G401.6 (cell line): ENCODE measurements around the gene POU2F2.
"Not testable (repeated sequence)": the region's sequence is repeated elsewhere in the genome, so short reads cannot be mapped to it uniquely, and the experiment has no call there.

Source experiments
- FAIRE-seq: peaks from 2 replicates; lab custom pipeline; 2012; peaks lifted over from hg19 to GRCh38; lab: Jason Lieb, UNC

The POU2F2 gene

DNA sequence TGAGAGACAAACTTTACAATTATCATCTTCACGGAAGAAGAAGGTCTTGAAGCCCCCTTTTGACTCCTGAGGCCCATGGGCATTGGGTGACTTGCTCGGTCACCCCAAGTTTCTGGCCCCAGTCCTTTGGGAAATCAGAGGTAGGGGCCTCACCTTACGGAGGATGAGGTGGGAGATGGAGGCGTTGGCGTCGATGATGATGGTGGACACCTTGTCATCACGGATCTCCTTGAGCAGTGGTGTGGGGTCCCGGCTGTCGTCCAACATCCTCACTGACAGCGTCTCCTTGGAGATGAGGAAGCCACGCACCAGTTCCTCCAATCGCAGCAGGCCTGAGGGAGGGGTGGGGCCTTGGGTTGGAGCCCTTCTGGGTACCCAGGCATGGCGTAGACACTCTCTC lies 73.0 kb downstream of the POU2F2 start:
- FAIRE-seq: no peak

DNA sequence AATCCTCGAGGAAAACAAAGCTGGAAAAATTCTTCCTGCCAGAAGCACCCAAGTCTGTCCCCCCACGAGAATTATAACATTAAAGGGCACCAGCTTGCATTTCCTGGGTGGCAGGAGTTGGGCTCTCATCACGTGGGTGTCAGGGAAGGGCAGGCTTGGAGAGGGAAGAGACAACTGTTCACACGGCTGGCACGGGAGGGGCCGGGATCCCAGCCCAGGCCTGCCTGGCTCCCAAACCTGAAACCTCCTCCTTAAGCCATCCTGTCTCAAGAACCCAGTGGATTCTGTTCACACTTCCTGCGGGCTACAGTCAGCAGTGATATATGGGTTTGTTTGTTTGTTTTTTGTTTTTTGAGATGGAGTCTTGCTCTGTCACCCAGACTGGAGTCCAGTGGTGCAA lies 74.4 kb downstream of the POU2F2 start:
- no peak for FAIRE-seq

DNA sequence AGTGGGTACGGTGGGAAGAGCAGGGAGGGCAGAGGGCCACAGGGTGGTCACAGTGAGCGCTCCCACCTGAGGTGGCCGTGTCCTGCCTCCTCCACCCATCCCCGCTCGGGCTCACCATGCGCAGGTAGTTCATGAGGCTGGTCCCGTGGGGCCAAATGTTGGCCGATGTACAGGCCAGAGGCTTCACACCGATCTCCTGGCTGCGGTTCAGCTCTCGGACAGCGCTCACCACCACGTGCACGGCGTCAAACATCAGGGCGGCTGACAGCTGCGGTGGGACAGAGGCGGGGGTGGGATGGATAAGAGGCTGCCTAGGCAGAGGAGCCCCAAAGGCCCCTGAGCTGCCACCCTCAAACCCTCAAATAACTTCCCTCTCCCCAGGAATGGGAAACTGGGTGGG lies 78.0 kb downstream of the POU2F2 start:
- FAIRE-seq: no peak

DNA sequence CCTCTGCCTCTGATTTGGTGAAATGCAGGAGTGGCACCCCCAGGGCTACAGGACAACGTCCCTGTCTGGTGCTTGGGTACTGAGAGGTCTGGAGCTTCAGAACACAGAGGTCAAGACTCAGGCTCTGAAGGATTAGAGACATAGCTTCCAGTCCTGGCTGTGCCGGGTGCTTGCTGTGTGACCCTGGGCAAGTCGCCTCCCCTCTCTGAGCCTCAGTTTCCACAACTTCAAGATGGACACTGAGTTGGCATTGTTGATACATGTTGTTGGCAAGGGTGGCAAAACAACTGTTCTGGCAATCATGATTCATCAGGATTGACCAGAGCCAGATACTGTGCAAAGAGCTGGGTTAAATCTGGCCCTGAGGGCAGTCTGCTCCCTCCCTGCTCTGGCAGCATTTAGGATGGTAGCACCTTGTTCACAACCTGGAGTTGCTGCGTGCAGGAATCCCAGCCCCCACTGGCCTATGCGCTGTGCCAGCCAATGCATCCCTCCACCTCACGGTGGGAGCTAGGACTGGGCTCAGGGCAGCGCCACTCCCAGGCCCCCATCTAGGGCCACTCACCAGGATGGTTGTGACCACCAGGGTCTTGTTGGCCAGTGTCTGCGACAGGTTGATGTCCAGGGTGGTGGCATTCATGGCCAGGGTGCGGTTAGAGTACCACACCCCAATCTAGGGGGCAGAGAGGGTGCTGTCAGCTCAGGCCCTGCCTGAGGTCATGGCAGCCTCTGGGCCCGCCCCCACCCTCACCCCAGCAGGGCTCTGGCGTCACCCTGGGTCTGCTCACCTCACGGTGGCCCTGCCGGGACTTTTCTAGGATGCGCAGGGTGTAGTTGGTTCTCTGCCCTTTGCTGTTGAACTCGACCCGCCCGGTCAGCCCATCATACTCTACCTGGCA lies 79.0 kb downstream of the POU2F2 start:
- FAIRE-seq: no peak

DNA sequence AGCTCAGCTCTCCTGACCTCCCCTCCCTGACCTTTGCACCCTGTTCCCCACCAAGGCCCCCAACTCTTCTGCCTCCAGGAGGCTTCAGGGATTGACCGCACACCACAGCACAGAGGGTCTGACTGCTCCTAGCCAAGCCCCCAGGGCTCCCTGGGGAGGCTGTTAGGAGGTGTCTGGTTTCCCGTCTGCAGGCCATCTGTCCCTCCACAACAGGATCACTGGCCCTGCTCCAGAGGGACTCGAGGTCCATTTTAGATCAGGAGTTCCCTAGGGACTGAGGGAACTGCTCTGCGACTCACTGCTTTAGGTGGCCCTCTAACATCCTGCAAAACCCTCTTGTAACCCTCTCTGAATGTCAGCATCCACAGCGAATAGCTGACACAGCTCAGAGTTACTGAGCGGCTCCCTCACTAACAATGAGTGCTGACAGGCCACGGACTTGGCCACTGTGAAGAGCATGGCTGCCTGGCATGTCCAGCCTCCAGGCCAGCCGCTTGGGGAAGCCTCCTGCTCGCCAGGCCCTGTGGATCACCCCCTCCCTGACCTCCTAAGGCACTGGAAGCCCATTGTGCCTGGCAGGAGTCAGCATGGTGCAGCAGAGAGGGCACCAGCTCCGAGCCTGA lies 79.9 kb downstream of the POU2F2 start:
- FAIRE-seq: no peak

DNA sequence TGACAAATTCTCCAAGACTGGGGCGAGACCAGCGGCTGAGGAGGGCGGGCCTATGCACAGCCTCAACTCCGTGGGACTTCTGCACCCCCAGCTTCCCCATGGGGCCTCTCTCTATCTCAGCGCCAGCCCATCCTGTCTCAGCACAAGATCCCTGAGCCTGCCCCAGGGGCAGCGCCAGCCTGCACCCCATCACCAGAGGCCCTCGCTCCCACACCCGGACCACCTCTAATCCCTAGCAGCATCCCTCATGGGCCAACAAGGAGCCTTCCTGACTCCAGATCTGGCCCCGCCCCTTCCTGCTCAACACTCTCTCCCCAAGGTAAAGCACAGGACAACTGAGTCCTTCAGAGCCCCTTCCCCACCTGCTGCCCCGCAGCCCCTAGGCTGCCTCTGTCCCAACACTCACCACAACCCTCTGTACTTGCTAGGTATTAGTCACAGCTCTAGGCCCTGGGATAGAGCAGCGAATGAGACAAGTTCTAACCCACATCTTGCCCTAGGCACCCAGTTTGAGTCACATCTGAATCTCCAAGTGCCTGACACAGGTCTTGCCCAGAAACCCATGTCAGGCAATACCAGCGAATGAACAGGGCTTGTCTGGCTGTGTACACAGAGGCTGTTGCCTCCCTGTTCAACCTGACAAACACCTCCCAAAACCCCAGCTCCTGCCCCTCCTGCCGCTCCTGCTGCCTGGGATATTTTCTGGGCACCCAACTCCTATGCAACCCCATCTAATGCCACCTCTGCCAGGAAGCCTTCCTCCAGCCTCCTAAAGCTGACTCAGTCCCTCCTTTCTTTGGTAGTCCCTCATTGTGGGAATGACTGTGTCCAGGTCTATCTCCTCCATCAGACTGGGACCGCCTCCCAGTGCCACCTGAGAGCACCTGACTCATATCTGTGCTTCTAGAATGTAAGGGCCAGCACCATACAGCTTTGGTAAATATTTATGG lies 80.8 kb downstream of the POU2F2 start:
- no peak for FAIRE-seq

DNA sequence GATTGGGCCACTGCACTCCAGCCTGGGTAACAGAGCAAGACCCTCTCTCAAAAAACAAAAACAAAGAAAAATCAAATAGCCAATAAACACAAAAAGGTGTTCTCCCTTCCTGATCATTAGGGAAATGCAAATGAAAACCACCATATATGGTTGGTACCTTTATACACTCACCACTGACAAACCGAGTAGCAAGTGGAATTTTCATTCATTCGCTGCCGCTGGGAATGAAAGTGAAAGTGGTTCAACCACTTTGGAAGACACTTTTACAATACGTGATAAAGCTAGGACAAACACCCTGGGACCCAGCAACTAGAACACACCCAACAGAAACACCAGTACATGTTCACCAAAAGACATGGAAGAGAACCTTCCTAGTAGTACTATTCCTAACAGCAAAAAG lies 83.3 kb downstream of the POU2F2 start:
- no peak for FAIRE-seq

DNA sequence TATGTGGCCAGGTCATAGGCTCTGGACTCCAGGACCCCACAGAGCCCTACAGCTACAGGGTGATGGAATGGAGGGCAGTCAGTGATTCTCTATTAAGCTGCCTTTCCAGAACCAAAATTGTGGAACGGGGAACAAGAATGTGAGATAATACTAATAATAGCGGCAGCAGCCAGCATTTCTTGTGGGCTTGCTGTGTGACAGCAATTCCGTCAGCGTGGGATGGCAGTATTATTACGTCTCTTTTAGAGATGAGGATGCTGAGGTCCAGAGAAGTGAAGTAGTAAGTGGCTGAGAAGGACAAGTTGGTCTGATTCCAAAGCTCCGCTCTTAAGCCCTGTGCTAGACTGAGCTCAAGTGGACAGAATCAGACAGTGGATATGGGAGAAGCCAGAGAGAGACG lies 86.7 kb downstream of the POU2F2 start:
- no peak for FAIRE-seq

DNA sequence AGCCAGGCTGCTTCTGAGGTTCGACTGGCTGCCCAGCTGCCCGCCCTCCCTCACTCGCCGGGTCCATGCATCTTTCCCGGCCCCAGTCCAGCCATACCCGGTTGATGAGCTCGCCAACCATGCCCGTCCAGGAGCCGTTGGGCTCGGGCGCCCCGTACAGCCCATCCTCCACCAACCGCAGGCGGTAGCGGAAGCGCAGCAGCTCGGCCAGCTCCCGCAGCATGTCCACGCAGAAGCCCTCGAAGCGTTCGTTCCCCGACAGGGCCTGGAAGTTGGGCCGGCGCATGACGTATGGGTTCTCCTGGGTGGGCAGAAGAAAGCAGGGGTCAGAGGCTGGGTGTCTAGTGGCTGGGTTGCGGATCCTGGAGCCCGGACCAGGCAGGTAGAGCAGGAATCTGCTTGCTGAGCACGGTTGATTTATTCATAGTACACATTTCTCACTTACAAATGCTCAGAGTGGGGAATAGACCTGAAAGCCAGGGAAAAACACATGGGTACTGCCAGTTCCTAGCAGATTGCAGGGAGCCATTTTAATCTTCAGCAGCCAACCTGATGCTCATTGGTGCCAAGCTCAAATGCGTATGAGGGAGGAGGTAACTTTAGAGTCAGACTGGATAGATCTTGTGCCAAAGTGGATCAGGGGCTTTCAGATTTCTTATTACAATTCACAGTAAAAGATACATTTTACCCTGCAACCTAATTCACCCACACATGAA lies 89.6 kb downstream of the POU2F2 start:
- no peak for FAIRE-seq

DNA sequence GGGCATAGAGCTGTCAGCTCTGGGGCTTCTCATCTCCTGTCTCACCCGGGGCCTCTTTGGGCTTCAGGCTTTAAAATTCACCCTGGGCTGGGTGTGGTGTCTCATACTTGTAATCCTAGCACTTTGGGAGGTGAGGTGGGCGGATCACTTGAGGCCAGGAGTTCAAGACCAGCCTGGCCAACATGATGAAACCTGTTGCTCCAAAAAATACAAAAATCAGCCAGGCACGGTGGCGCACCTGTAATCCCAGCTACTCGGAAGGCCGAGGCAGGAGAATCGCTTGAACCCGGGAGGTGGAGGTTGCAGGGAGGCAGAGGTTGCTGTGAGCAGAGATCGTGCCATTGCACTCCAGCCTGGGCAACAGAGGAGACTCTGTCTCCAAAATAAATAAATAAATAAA lies 91.8 kb downstream of the POU2F2 start:
- FAIRE-seq: not testable (repeated sequence)

DNA sequence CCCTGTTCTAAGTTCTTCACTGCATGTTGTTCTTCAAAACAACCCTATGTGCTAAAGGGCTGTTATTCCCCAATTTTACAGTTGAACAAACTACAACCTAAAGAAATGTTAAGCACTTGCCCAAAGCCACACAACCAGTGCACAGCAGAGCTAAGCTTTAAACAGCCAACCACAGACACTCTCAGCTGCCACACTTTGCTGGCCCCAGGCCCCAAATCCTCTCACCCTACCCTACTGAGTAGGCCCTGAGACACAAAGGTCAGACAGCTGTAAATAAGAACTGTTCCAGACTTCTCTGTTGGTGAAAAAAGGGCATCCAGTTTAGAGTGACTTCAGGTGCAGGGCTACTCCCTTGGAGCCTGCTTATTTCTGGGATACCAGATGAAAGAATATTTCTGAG lies 92.2 kb downstream of the POU2F2 start:
- no peak for FAIRE-seq

DNA sequence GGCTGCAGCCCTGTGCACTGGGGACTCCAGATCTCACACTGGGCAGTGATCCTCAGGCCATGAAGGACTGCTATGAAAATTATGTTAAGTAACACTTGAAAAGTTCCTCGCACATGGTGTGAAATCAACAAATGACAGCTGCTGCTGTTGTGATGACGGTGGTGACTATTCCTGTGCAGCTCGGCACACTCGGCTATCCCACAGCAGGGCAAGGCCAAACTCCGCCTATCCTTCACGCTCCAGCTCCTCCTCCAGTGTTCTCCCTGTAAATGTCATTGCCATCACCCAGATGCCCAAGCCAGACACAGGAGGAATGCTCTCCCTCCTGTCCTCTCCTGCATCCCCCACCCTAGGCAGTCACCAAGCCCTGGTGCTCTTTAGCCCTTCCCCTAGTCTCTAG lies 93.6 kb downstream of the POU2F2 start:
- no peak for FAIRE-seq

DNA sequence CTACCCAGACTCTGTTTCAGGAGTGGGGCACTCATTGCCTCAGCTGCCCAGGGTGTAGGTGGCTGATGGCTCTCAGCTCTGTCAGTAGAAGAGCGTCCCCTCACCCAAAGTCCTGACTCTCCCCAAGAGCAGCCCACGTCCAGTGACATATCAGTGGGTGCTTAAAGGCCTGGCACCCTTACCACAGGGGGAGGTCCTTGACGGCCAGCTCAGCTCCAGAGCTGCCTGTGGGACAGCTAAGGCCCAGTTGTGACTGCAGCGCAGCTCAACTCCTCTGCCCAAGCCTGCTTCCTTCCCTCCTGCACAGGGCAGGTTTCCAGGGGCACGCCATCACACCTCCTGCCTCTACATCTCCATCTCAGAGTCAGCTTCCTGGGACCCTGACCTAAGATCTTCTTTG lies 94.6 kb downstream of the POU2F2 start:
- FAIRE-seq: no peak
